VCaP (cell line): Measurements from ENCODE around the gene MED12L.

Experiments
- H3K27ac ChIP-seq: fragments of 450-650 bp; 2 replicates; pipeline ENCODE4 v1.5.1; 2017
- TF ChIP-seq, protein P1 (sequence below): fragments of 450-650 bp; conservative IDR thresholded peaks from 2 replicates; pipeline ENCODE4 v1.5.1; 2017; ENCODE audit warnings: mild to moderate bottlenecking, moderate library complexity

MED12L gene

GRCh38 chr3:151318313-151318712, 232.8 kb downstream of the MED12L start:
- TF ChIP-seq, protein P1, sequence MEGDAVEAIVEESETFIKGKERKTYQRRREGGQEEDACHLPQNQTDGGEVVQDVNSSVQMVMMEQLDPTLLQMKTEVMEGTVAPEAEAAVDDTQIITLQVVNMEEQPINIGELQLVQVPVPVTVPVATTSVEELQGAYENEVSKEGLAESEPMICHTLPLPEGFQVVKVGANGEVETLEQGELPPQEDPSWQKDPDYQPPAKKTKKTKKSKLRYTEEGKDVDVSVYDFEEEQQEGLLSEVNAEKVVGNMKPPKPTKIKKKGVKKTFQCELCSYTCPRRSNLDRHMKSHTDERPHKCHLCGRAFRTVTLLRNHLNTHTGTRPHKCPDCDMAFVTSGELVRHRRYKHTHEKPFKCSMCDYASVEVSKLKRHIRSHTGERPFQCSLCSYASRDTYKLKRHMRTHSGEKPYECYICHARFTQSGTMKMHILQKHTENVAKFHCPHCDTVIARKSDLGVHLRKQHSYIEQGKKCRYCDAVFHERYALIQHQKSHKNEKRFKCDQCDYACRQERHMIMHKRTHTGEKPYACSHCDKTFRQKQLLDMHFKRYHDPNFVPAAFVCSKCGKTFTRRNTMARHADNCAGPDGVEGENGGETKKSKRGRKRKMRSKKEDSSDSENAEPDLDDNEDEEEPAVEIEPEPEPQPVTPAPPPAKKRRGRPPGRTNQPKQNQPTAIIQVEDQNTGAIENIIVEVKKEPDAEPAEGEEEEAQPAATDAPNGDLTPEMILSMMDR, result no peak

GRCh38 chr3:151318991-151319390, 233.5 kb downstream of the MED12L start:
- H3K27ac ChIP-seq, result no peak overlapping the region
- TF ChIP-seq, protein P1, result no peak

More at GRCh38 chr3:151318313-151318712, 232.8 kb downstream of the MED12L start:
- no peak overlapping the region for H3K27ac ChIP-seq

DNA sequence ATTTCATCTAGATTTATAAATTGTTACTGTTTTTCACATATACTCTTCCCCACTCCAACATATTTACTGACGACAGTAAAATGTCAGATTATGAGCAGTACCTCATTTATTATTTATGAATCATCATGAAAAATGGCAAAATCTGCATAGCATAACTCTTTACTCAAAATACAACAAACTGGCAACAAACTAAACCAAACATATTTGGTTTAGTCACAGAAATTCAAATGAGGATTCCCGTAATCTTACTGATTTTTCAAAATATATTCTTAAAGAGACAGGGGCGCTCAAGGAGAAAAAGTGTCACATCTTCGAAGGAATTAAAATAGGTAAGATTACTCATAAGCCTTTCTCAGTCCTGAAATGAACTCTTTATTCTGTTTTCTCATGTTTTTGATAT, 234.2 kb downstream of the MED12L start:
- H3K27ac ChIP-seq, result no peak overlapping the region
- TF ChIP-seq, protein P1, result no peak

DNA sequence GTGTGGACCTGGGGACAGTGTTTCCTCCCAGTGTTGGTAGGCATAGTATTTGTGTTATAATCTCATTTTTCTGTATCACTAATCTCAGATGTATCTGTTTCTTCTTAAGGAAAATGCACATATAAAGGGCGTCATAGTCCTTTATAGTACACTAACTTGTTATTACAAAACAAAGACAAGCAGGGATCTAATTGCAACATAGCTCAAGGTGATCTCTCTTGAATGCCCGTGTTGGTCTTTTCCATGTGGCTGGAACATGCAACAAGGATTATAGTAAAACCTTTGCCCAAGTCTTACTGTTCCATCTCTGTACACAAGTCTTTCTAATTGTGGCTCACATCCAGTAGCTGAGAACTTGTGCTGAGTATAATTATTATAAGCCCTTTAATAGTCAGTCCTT, 234.7 kb downstream of the MED12L start:
- TF ChIP-seq, protein P1, result no peak
- no peak overlapping the region for H3K27ac ChIP-seq

DNA sequence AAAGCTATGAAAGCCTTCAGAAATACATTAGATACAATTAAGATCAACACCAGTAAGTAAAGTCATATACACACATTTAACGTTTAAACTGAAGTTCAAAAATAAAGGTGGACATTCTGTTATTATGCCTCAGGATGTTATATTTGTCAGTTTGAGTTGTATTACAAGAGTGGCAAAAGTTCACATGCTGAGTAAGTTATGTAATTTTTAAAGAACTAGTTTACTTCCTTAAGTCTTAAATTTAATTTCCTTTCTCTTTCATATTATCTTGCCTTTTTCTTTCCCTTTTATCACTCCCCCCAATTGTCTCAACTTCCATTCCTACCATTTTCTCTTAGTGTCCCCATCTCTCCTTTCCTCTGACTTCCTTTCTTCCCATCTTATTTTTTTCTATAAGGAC, 236.1 kb downstream of the MED12L start:
- no peak overlapping the region for H3K27ac ChIP-seq
- TF ChIP-seq, protein P1, result no peak

GRCh38 chr3:151322511-151322910, 237.0 kb downstream of the MED12L start:
- TF ChIP-seq, protein P1, result no peak
- no peak overlapping the region for H3K27ac ChIP-seq

GRCh38 chr3:151327571-151328198, 242.2 kb downstream of the MED12L start:
- TF ChIP-seq, protein P1, result peak; percentile 82
- H3K27ac ChIP-seq, result no peak overlapping the region
